Activated naive CD4-positive, alpha-beta T cell treated with anti-CD3 and anti-CD28 coated beads for 36 hours (primary cell): Measurements from ENCODE around the gene TMEM126B. TPM values are rescaled to one million over a fixed set of nuclear protein-coding genes. Genes with fewer than 3 reads are reported as not detected.

Experiments used
- total RNA-seq, 2 experiments: library from RNA; stranded (reverse); gene quantifications; one replicate each; pipeline ENCODE4 v1.2.3, GENCODE V29; 2021

TMEM126B gene
- total RNA-seq, 2 experiments from 2014 or later, result 72.6 to 79.0 TPM

Other genes with a start within 250 kb of the TMEM126B start
- 1 to 10 TPM; 3.3 to 4.6 TPM for gene DLG2, start 1.2 kb upstream of the TMEM126B start, total RNA-seq
- gene TMEM126A, start 19.4 kb downstream of the TMEM126B start, total RNA-seq, result 10 to 100 TPM; 47.5 to 56.2 TPM
- gene CREBZF, start 36.5 kb downstream of the TMEM126B start, total RNA-seq, result 10 to 100 TPM; 53.3 to 53.9 TPM
- gene CCDC89, start 57.6 kb downstream of the TMEM126B start, total RNA-seq, result not detected
- 10 to 100 TPM; 13.8 to 13.9 TPM for gene SYTL2, start 182.5 kb downstream of the TMEM126B start, total RNA-seq
- gene CCDC83, start 226.8 kb downstream of the TMEM126B start, total RNA-seq, result not detected